Fibroblast of lung (primary cell): Measurements from ENCODE around the gene CCM2L.

ENCODE experiments used
- EZH2 ChIP-seq: IDR thresholded peaks from 2 replicates; pipeline ENCODE4 v1.5.1; 2012; ENCODE audit warnings: low read length, control low read depth, mild to moderate bottlenecking; ENCODE audit errors: missing control alignments
- TF ChIP-seq, protein P1 (sequence below), 2 donors: IDR thresholded peaks in 1 of 2; conservative IDR thresholded peaks in 1 of 2; 1 replicate in 1 of 2; 2 replicates in 1 of 2; pipeline ENCODE4 v1.5.1; 2011 to 2012; ENCODE audit warnings: low read length in 2 of 2, control low read depth in 1 of 2, inconsistent platforms in 1 of 2, low read depth in 1 of 2, mild to moderate bottlenecking in 1 of 2

GRCh38 chr20:32057656-32058184 is 47.5 kb downstream of the CCM2L start:
- TF ChIP-seq, protein P1, sequence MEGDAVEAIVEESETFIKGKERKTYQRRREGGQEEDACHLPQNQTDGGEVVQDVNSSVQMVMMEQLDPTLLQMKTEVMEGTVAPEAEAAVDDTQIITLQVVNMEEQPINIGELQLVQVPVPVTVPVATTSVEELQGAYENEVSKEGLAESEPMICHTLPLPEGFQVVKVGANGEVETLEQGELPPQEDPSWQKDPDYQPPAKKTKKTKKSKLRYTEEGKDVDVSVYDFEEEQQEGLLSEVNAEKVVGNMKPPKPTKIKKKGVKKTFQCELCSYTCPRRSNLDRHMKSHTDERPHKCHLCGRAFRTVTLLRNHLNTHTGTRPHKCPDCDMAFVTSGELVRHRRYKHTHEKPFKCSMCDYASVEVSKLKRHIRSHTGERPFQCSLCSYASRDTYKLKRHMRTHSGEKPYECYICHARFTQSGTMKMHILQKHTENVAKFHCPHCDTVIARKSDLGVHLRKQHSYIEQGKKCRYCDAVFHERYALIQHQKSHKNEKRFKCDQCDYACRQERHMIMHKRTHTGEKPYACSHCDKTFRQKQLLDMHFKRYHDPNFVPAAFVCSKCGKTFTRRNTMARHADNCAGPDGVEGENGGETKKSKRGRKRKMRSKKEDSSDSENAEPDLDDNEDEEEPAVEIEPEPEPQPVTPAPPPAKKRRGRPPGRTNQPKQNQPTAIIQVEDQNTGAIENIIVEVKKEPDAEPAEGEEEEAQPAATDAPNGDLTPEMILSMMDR (conservative IDR thresholded peaks at IDR 0.05 in 1 of 2, IDR thresholded peaks at IDR 0.05 in 1 of 2; ENCODE audit: low read depth in 1 of 2, low read length in 2 of 2) = no peak
- no peak for TF ChIP-seq EZH2
